Measurements from ENCODE around the gene SCNN1G. TPM values are rescaled to one million over a fixed set of nuclear protein-coding genes. Genes with fewer than 3 reads are reported as not detected.
"Not testable (repeated sequence)": the region's sequence is repeated elsewhere in the genome, so short reads cannot be mapped to it uniquely, and the experiment has no call there.

The SCNN1G gene
- total RNA-seq, 4 donors from 2014 or later, result under 0.01 to 0.62 (median 0.40) TPM; not detected in 1

DNA sequence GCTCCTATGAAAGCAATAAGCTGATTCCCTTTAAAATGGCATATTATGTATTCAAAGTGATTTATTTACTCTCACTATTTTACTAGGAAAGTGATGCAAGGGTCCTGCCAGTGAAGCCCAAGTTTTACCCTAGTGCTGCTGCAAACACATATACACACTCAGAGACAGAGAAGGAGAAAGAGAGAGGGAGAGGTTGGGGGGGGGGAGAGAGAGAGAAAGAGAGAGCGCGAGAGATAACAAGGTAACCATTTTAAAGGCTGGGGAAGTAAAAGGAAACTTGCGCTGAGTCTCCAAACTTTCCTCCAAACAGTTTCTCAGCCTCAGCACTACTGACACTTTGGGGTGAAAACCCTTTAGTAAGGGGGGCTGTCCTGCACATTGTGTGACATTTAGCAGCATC is 39.2 kb upstream of the SCNN1G start:
- peak overlapping the region; percentile 82 to 96 for H3K27ac ChIP-seq
- H3K4me3 ChIP-seq, result no peak overlapping the region
- DNase-seq, result no peak
- no peaks in the 10 kb centered on the region for H3K27me3 ChIP-seq
- no peaks in the 10 kb centered on the region for H3K36me3 ChIP-seq
- no peaks in the 10 kb centered on the region for H3K9me3 ChIP-seq
- H3K4me1 ChIP-seq, result peaks cover 9 to 28% of the 10 kb centered on the region in 2 donors
- TF ChIP-seq, protein P1, sequence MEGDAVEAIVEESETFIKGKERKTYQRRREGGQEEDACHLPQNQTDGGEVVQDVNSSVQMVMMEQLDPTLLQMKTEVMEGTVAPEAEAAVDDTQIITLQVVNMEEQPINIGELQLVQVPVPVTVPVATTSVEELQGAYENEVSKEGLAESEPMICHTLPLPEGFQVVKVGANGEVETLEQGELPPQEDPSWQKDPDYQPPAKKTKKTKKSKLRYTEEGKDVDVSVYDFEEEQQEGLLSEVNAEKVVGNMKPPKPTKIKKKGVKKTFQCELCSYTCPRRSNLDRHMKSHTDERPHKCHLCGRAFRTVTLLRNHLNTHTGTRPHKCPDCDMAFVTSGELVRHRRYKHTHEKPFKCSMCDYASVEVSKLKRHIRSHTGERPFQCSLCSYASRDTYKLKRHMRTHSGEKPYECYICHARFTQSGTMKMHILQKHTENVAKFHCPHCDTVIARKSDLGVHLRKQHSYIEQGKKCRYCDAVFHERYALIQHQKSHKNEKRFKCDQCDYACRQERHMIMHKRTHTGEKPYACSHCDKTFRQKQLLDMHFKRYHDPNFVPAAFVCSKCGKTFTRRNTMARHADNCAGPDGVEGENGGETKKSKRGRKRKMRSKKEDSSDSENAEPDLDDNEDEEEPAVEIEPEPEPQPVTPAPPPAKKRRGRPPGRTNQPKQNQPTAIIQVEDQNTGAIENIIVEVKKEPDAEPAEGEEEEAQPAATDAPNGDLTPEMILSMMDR (IDR thresholded peaks at IDR 0.05), result no peak
- no peak for TF ChIP-seq POLR2A (IDR thresholded peaks at IDR 0.05)
- intact Hi-C loops (cut with DNase I; ENCODE audit: low total_unique reads), result no loop called here

DNA sequence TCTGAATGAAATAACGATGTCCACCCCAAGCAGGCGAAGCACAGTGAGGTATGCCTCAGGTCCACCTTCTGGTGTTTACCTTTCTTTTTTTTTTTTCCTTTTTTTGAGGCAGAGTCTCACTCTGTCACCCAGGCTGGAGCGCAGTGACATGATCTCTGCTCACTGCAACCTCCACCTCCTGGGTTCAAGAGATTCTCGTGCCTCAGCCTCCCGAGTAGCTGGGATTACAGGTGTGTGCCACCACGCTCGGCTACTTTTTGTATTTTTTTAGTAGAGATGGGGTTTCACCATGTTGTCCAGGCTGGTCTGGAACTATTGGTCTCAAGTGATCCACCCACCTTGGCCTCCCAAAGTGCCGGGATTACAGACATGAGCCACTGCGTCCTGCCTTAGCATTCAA is 38.2 kb upstream of the SCNN1G start:
- intact Hi-C loops (cut with DNase I; ENCODE audit: low total_unique reads); H3K9me3 ChIP-seq; H3K4me3 ChIP-seq; DNase-seq; H3K27me3 ChIP-seq; H3K36me3 ChIP-seq: not testable (repeated sequence)
- Histone ChIP-seq H3K27ac (peak overlapping the region; percentile 82 to 96), H3K4me1 (peaks cover 9 to 28% of the 10 kb centered on the region in 2 donors)

DNA sequence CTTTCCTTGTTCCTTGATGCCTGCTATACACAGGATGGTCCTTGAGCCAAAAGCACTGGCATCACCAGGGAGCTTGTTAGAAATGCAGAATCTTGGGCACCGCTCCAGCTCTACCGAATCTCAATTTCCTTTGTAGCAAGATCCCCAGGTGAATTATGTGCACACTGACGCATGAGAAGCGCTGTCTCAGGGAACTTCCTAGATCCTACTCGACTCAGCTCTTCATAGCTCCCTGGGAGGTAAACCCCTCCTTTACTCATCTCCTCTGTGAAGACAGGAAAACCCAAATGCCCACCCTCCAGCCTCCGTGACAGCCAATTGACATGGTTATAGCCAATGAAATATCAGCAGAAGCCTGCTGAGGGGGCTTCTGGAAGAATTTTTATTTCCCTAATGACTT is 37.4 kb upstream of the SCNN1G start:
- Histone ChIP-seq H3K4me3 (peak overlapping the region in 1 of 2 donors; percentile 2), H3K9me3 (no peaks in the 10 kb centered on the region), H3K27me3 (no peaks in the 10 kb centered on the region), H3K27ac (peak overlapping the region; percentile 82 to 96), H3K36me3 (no peaks in the 10 kb centered on the region), H3K4me1 (peaks cover 9 to 28% of the 10 kb centered on the region in 2 donors)
- DNase-seq, result peak in 1 of 2 donors; percentile 49
- no peak for TF ChIP-seq POLR2A (IDR thresholded peaks at IDR 0.05)
- TF ChIP-seq, protein P1 (IDR thresholded peaks at IDR 0.05), result no peak
- intact Hi-C loops (cut with DNase I; ENCODE audit: low total_unique reads), result no loop called here

DNA sequence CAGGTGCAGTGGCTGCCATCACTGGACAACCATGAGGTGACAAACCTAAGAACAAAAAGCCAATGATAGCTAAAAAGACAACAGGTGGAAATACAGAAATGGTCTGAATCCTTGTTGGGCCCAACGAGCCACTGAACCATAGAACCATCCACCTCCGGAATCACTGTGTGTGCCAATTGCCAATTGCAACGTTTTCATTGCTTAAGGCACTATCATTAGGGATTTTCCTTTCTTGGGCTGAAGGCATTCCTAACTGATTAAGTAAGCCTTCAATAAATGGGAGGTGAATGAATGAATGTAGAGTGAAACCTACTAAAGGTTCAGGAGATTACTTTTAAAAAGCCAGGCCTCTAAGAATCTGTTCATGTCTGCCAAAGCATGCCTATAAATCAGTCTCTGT is 36.9 kb upstream of the SCNN1G start:
- H3K36me3 ChIP-seq, result no peaks in the 10 kb centered on the region
- intact Hi-C loops (cut with DNase I; ENCODE audit: low total_unique reads), result no loop called here
- H3K4me3 ChIP-seq, result peak overlapping the region in 1 of 2 donors; percentile 2
- TF ChIP-seq, protein P1 (IDR thresholded peaks at IDR 0.05), result no peak
- TF ChIP-seq POLR2A (IDR thresholded peaks at IDR 0.05), result no peak
- no peaks in the 10 kb centered on the region for H3K27me3 ChIP-seq
- peak in 1 of 2 donors; percentile 25 for DNase-seq
- peaks cover 9 to 28% of the 10 kb centered on the region in 2 donors for H3K4me1 ChIP-seq
- no peaks in the 10 kb centered on the region for H3K9me3 ChIP-seq
- peak overlapping the region; percentile 82 to 96 for H3K27ac ChIP-seq

DNA sequence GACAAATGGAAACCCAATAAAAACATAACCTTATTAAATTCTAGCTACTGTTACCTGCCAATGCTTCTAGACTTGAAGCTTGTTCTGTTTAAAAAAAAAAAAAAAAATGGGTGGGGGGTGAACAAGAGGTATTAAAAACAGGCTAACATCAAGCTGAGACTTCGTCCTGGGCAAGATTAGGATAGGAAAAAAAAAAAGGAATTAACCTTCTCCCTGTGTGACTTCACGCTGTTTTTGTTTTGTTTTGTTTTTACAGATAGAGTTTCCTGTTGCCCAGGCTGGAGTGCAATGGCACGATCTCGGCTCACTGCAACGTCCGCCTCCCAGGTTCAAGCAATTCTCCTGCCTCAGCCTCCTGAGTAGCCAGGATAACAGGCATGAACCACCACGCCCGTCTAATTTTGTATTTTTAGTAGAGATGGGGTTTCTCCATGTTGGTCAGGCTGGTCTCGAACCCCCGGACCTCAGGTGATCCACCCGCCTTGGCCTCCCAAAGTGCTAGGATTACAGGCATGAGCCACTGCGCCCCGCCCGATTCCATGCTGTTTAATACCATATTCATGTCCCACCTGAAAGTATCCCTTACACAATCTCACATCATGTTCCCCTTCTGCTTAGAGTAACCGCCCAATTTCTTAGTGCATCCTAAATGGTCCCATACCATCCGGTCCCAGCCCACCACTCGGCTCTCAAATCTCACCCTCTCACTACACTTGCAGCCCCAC is 35.5 kb upstream of the SCNN1G start:
- DNase-seq, result no peak
- TF ChIP-seq, protein P1 (IDR thresholded peaks at IDR 0.05), result no peak
- no peak for TF ChIP-seq POLR2A (IDR thresholded peaks at IDR 0.05)
- intact Hi-C loops (cut with DNase I; ENCODE audit: low total_unique reads), result no loop called here
- Histone ChIP-seq H3K27ac (peak overlapping the region; percentile 82 to 96), H3K9me3 (no peaks in the 10 kb centered on the region), H3K4me3 (peak overlapping the region; percentile 58 to 68), H3K4me1 (peaks cover 4 to 21% of the 10 kb centered on the region in 2 donors), H3K27me3 (no peaks in the 10 kb centered on the region), H3K36me3 (no peaks in the 10 kb centered on the region)
